Measurements from ENCODE around the gene ADNP2.
A peak's percentile ranks its signal among the peaks of the same experiment; 100 is the strongest.
"Not testable (repeated sequence)": the region's sequence is repeated elsewhere in the genome, so short reads cannot be mapped to it uniquely, and the experiment has no call there.

ADNP2 gene

GRCh38 chr18:80147418-80148325, 38.6 kb downstream of the ADNP2 start:
- peak; percentile 57 for DNase-seq

- no peak for DNase-seq
Measured at GRCh38 chr18:80148326-80149199, 39.5 kb downstream of the ADNP2 start.

DNA sequence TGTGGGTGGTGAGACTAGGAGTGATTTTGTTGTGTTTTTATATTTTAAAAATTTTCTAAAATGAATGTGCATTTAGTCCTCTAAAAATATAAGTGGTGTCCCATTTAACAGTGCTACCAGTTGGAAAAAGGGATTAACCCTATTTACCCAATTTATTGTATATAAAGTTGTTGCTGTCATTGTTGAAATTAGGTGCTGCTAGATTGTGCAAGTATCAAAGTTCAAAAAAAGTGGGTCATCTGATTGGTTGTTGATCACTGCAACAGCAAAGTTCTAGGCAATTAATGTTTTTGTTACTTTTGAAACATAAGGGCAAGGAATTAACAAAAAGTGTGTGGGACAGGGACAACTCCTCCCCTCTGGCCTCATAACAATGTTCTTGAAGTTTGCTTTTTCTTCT, 40.6 kb downstream of the ADNP2 start:
- DNase-seq, result no peak

- no peak for DNase-seq
Measured at GRCh38 chr18:80154293-80154692, 45.2 kb downstream of the ADNP2 start.

DNA sequence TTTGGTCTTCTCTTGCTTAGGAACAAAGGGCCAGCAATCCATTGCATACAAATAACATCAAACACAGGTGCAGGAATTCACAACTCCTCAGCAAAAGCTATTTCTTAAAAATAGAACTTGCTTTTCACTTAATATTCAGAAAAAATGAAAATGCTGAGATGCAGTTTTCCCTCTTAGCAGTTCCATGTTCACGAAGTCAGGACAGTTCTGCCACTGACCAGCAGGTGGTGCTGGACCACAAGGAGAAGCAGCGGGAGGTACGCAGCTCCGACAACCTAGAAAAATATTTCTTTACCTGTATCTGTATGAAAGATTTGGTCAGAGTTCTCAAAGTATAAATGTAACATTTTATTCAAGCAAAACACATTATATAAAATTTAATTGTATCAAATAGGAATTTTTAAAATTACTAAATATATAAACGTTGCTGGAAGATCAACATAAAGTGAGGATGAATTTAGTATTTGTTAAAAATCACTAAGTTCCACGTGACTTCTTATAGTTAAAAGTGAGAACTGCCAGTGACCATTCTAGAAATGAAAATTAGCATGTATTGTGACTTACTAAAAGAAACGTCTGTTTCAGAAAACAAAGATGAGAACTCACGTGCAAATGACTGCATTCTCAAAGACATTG, 48.8 kb downstream of the ADNP2 start:
- DNase-seq, result peak; percentile 16

- no peak for DNase-seq
Measured at GRCh38 chr18:80158365-80158764, 49.3 kb downstream of the ADNP2 start.

GRCh38 chr18:80159713-80160636, 50.9 kb downstream of the ADNP2 start:
- DNase-seq, result no peak

- no peak for DNase-seq
Measured at GRCh38 chr18:80161781-80162417, 52.8 kb downstream of the ADNP2 start.

- no peak for DNase-seq
Measured at GRCh38 chr18:80163183-80163582, 54.1 kb downstream of the ADNP2 start.

- DNase-seq, result not testable (repeated sequence)
Measured at GRCh38 chr18:80164727-80165355, 55.8 kb downstream of the ADNP2 start.

DNA sequence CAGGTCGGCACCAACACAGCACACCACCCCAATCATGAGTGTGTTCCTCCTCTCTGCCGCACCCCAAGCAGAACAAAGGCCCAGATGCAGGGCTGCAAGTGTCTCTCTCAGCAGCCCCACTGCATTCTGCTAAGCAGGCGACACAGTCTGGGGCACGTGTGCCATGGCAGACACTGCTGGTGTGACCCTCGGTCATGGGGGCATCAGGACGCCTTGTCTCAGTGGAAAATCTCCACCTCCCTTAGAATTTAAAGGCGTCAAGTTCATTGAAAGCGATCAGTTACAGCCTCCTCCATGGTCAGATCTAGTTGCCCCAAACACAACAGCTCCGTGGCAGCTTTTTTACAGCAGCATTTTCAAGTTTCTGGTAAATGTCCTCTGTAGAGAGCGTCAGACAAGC, 57.2 kb downstream of the ADNP2 start:
- DNase-seq, result no peak

DNA sequence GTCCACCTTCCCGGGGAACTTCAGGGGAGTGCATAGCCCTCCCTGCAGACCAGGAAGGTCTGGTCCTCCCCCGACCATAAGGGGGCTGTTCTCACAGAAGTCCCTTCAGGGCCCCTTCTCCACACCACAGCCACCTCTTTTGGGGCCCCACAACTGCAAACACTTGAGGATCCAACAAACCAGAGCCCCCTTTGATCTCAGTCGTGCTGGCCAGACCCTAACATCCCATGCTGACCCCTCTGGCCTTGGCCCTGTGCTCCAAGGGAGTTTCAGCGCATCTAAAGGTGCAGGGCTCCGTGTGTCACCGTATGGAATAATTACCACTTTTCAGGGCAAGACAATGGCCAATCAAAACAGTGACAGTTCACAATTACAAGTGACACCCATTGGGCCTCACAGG, 57.7 kb downstream of the ADNP2 start:
- DNase-seq, result no peak

- no peak for DNase-seq
Measured at GRCh38 chr18:80167331-80167730, 58.3 kb downstream of the ADNP2 start.

GRCh38 chr18:80167931-80168330, 58.9 kb downstream of the ADNP2 start:
- DNase-seq, result no peak

- DNase-seq, result no peak
Measured at GRCh38 chr18:80168346-80168745, 59.3 kb downstream of the ADNP2 start.

DNA sequence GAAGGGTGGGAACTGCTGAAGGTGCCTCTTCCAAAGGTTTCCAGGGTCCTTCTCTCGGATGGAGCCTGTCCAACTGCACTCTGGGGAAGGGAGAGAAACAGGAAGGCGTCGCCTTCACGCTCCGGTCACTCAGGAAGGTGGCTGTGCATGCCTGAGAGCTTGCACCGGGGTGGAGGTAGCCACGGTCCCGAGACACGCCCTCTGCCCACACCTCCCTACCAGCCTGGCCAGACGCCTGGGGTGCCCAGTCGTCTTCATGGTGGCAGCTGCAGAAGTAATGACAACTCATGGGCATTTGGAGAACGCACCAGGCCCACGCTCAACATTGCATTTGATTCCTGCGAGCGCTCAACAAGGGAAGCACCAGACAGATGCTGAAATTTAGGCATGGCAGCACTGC, 59.9 kb downstream of the ADNP2 start:
- DNase-seq, result no peak

GRCh38 chr18:80169607-80170006, 60.5 kb downstream of the ADNP2 start:
- DNase-seq, result no peak

DNA sequence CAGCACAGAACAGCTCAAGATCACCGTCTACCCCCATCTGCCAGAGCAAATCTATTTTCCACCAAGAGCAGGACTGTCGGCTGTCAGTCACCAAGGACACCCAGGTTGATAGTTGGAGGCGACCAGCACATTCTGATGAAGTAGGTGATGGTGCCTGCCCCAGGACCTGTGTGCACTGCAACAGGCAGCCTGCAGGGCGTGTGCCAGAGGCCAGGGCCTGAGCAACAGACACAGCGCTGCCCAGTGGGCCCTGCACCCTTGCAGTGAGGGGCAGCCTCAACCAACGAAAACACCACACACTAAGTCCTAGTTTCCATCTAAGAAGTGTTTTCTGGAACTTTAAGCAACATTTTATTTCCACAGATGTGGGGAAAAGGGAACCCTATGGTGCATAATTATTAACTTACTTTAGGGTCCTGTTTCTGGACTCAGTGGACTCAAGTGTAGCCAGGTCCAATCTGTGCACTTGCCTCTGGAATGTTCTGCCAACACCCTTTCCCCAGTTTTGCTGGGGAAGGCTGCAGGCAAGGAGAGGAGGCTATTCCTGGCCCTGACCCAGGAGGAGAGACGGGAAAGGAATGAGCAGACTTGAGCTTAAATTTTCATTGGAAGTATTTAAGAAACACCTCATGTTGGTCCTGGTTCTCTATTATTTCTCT, 61.5 kb downstream of the ADNP2 start:
- DNase-seq, result no peak

DNA sequence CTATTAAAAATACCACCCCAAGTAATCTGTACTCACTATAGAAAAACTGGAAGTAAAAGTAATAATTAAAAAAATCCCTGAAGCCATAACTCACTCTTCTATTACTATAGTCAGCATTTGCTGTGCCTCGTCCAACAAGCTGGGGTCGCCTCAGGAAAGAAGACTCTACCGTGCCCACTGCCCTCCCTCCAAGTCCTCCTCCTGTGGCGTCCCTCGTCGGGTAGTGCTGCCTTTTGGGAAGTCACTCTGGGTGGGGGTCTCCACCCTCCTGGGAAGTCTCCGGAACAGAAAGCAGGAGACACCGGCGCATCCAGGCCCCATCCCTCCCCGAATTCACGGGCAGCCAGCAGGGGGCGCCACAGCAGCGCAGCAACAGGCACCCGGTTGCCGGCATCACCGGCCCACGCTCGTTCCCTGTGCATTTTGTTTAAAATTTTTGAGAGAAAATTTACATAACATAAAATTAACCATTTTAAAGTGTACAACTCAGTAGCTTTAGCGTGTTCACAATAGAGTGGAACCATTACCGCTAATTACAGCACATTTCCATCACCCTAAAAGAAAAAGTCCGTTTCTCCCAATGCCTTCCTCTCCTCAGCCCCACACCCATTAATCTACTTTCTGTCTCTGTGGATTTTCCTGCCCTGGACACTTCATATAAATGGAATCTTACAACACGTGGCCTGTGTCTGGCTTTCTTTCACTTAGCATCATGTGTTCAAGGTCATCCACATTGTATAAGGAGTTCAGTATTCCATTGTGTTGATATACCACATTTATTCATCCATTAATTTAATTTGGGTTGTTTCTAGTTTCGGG, 62.2 kb downstream of the ADNP2 start:
- DNase-seq, result no peak

DNA sequence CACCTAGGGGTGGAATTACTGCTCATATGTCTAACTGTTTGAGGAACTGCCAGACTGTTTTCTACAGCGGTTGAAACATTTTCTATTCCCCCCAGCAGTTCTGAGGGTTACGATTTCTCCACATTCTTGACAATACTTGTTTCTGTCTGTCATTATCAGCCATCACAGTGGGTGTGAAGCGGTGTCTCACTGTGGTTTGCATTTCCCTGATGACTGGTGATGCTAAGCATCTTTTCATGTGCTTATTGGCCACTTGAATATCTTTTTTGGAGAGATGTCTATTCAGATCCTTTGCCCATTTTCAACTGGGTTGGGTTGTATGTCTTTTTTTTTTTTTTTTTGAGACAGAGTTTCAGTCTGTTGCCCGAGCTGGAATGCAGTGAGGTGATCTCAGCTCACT, 63.0 kb downstream of the ADNP2 start:
- no peak for DNase-seq

All from T1000 (cell line).